GM19025 (cell line): ENCODE measurements around the gene SULT2A1.
"Not testable (repeated sequence)": the region's sequence is repeated elsewhere in the genome, so short reads cannot be mapped to it uniquely, and the experiment has no call there.

ENCODE experiments used
- ATAC-seq: cut with Tn5 transposase; IDR thresholded peaks from one replicate; pipeline ENCODE4 v1.9.1; 2021; ENCODE audit warnings: mild to moderate bottlenecking, low read depth, moderate library complexity; ENCODE audit not compliant: unreplicated experiment

Gene SULT2A1

DNA sequence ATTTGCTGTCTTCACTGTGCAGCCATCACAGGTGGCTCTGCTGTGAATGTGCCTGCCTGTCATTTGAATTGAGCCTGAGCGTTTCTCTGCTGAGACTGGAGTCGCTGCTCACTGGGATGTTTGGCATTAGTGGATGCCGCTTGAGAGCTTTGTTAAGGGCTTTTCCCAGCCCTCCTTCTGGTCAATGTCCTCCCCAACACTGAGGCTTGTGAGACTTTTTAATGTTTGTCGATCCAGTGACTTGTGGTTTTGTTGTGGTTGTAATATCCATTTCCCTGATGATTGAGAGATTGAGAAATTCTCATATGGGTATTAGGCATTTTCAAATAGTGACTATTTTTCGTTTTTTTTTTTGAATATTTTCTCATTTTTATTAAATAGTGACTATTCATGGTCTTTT lies 24.5 kb downstream of the SULT2A1 start:
- no peak for ATAC-seq

DNA sequence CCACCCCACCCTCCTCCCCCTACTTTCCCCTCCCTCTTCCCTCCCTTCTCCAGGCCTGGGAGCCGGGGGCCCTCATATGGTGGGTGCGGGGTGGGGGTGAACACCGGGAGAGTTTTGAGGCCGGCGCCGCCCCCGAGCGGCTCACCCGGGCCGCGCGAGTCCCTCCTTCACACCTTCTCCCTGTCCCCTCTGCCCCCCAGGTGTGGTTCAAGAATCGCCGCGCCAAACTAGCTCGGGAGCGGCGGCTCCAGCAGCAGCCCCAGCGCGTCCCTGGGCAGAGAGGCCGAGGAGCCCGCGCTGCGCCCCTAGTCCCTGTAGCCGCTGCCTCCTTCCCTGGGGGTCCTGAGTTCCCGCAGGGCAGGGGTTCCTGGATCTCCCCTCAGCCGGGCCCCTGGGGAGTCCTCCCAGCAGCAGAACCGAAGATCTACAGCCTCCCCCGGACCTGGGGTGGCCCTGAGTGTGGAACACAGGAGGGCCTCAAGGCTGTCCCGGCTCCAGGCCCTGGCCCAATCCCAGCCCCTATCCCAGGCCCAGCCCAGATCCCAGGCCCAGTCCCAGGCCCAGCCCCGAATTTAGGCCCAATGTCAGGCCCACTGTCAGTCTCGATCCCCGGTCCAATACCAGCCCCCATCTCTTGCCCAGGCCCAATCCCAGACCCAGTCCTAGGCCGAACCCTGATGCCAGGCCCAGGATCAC lies 25.4 kb downstream of the SULT2A1 start:
- no peak for ATAC-seq

DNA sequence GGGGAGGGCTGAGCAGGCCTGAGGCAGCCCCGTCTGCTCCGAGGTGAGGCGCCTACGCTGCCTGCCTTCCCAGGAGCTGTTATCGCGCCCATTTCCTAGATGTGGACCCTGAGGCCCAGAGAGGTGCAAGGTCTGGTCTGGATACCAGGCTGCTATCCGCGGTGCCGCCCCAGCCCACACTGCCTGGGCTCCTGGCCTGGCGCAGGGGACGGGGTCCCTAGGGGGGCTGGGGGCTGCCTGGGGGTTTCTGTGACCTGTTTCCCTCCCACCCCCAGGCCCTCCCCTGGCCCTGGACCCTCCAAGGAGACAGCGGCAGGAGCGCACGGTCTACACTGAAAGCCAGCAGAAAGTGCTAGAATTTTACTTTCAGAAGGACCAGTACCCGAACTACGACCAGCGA lies 26.3 kb downstream of the SULT2A1 start:
- ATAC-seq: not testable (repeated sequence)

DNA sequence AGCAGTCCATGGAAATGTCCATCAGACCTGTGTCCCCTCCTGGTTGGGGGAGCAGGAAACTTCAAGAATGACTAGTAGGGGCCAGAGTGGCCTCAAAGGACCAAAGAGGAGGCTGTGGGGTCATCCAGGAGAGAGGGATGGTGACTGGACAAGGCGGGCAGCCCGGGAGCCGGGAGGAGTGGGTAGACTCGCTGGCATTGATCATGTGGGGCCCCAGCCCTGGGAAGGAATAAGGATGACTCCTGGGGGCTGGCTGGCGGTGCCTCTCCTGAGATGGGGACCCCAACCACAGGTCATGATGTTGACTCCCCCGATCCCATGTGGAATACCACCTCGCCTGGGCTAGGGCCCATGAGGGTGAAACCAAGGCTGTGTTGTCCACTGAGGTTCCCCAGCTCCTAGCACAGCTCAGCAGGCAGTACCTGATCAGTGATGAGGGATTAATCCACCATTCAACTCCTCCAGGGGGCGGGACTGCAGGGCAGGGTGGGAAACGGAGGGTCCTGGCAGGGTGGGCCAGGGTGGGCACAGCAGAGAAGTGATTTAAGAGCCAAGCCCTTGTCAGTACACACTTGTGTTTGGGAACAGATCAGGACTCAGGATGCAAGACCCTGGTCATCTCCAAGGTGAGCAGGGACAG lies 27.3 kb downstream of the SULT2A1 start, which contains the start of gene TPRX2:
Gene TPRX2 (plus strand): TSS at position 590 of the 640 bp plus-strand sequence. CDS start 12 bp downstream, at position 602.
- ATAC-seq: not testable (repeated sequence)

DNA sequence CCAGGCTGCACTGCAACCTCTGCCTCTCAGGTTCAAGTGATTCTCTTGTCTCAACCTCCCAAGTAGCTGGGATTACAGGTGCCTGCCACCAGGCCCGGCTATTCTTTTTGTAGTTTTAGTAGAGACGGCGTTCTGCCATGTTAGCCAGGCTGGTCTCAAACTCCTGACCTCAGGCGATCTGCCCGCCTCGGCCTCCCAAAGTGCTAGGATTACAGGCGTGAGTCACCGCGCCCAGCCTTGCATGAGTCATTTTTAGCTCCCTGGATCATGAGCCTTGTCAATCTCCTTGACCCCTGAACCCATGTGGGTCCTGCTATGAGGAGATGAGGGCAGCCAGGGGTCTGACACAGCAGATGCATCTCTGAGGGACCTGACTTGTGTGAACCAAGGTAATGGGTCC lies 27.9 kb downstream of the SULT2A1 start:
- ATAC-seq: not testable (repeated sequence)

DNA sequence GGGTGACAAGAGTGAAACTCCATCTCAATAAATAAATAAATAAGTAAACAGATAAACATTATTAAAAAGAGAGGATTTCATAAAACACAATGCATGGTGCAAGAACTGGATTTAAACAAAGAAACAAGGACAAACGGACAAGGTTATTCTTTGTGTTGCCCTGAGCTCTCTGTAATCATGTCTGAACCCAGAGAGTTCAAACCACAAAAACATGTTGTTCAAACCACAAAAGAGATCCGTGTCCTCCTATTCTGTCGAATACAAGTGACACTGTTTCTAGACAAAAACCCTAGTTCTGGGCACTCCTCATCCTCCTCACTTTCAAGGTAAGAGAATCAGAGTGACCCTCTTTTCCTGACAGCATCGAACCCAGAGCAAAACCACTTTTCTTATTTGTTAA lies 31.7 kb downstream of the SULT2A1 start:
- ATAC-seq: no peak

DNA sequence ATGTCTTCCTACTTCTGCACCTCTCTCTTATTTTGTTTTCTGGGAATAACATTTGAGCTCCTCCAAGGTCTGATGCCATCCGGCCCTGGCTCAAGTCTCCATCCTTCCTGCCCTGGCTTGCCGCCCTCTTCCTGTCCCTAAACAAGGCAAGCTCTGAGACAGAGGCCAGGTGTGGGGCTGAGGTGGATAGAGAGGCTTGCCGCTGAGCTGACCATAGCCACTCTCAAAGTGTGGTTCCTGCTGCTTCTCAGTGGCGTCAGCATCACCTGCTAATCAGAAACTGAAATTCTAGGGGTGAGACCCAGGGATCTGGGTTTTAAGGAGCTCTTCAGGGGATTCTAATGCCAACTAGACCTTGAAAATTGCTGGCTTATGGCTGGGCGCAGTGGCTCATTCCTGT lies 33.1 kb downstream of the SULT2A1 start:
- ATAC-seq: no peak

DNA sequence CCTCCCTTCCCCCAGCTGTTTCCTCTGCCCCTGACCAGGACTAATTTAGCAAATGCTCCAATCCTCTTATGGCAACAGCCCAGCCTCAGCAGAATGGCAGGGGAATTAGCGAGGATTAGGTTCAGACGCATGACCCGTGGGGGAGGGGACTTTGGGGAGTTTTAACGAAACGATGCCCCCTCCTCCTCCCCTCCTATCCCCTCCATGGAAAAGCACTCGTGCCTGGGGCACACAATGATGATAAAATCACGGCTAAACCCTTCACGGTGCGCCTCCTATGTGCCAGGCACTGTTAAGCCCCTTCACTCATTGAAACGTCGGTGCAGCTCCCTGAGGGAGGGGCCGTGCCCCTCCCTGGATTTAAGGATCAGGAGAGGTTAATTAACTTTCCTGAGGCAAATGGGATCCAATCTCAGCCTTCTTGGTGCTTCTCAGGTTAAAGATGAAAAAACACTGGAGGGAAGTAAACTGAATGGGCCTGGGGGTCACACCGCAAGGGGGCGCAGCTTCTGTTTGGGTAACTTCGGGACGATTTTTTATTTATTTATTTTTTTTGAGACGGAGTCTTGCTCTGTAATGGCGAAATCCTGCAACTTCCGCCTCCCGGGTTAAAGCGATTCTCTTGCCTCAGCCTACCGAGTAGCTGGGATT lies 37.2 kb downstream of the SULT2A1 start:
- no peak for ATAC-seq

DNA sequence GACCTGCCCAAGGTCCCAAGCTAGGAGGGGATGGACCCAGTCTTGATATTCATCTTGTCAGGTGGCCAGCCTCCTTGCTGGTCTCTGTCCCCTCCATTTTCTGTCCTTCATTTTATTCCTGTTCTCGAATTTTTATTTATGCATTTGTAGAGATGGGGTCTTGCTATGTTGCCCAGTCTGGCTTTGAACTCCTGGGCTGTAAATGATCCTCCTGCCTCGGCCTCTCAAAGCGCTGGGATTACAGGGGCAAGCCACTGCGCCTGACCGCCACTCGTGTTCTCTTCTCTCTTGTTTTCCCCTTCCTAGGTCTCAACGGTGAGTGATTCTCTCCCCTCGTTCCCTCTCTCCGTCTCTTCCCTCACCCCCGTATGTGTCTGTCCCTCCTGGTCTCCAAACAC lies 37.7 kb downstream of the SULT2A1 start:
- no peak for ATAC-seq

DNA sequence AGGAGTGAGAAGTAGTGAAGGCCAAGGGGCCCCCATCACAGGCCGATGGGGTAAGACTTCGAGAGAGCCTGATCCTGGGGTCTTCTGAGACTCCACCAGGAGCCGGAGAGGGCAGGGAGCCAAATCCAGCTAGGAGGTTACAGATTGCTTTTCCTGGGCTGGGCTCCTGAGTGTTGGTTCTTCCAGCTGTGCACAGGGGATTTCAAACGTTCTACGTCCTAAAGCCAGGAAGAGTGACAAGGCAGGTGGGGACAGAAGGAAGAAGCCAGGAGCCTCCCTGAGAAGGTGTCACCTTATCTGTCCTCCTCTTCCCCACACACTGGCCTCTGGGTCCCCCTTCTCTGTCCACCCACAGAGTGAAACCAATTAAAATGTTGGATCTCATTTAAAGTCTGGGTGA lies 43.2 kb downstream of the SULT2A1 start:
- ATAC-seq: no peak

DNA sequence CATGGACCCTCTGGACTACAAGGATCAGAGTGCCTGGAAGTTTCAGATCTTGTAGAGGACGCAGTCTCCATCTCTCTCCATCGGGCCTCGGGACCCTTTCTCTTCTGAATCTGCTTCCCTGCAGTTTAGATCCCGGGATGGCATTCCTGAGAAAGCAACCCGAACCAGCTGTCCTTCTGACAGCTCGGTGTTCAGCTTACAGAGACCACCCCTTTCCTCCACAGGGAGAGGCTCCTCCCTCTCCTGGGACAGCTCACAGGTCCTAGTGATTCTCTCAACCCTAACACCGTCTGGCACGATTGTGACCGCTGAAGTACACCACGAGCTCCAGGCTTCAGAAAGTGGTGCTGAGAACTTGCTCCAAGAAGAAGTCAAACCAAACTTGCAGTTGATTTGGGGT lies 46.2 kb downstream of the SULT2A1 start:
- no peak for ATAC-seq

DNA sequence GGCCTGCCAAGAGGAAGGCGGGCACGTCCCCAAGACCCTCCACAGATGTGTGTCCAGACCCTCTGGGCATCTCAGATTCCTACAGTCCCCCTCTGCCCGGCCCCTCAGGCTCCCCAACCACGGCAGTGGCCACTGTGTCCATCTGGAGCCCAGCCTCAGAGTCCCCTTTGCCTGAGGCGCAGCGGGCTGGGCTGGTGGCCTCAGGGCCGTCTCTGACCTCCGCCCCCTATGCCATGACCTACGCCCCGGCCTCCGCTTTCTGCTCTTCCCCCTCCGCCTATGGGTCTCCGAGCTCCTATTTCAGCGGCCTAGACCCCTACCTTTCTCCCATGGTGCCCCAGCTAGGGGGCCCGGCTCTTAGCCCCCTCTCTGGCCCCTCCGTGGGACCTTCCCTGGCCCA lies 46.7 kb downstream of the SULT2A1 start:
- ATAC-seq: no peak

DNA sequence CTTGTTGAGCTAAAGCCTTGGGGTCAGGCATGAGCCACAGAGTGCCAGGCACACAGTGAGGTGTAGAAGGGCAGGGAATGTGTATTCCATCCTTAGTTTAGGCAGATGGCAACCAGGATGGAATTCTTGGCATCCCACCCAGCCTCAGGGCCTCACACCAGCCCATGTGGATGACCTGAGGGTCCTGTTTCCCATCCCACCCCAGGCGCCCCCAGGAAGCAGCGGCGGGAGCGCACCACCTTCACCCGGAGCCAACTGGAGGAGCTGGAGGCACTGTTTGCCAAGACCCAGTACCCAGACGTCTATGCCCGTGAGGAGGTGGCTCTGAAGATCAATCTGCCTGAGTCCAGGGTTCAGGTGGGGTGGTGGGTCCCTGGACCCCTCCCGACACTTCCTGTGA lies 50.1 kb downstream of the SULT2A1 start:
- ATAC-seq: no peak

DNA sequence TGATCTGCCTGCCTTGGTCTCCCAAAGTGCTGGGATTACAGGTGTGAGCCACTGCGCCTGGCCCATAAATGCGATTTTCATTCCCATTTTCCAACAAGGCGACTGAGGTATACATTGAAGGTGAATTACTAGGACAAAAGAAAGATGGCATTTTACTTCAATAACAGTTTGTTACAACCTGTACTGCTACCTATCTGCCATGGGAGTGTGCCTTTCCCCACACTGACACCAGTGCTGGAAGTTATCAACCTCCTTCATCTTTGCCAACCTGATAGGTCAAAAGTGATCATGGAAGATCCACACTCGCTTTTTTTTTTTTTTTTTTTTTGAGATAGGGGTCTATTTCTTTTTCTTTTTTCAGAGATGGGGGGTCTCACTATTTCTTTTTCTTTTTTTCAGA lies 53.4 kb downstream of the SULT2A1 start:
- no peak for ATAC-seq

DNA sequence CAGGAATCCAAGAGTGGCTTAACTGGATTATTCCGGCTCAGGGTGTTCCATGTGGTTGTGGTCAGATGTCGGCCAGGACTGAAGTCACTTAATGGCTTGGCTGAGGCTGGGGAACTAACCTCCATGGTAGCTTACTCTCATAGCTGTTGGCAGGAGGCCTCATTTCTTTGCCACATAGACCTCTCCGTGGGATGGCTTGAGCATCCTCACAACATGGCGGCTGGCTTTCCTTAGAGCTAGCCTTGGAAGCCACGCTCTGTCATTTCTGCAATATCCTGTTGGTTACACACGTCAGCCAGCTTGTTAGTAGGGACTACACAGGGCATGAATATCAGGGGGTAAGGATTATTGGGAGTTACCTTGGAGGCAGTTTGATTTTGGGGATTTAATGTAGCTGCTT lies 59.3 kb downstream of the SULT2A1 start:
- no peak for ATAC-seq

DNA sequence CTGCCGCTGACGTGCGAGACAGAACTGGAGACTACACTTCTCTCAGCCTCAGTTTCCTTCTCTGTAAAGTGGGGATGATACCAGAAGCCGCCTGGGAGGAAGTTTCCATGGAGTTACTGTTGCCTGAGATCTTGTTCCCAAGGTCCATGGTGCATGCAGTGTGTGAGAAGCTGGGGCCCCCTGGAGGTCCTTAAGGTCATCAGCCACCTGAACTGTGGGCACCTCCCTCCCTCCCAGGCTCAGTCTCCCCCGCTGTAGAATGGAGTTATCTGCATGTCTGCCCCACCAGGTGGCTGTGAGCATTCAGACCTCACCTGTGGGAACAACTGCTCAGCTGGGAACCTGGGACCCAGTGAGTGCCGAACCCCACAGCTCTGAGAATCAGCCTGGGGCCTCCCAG lies 61.7 kb downstream of the SULT2A1 start:
- ATAC-seq: no peak

DNA sequence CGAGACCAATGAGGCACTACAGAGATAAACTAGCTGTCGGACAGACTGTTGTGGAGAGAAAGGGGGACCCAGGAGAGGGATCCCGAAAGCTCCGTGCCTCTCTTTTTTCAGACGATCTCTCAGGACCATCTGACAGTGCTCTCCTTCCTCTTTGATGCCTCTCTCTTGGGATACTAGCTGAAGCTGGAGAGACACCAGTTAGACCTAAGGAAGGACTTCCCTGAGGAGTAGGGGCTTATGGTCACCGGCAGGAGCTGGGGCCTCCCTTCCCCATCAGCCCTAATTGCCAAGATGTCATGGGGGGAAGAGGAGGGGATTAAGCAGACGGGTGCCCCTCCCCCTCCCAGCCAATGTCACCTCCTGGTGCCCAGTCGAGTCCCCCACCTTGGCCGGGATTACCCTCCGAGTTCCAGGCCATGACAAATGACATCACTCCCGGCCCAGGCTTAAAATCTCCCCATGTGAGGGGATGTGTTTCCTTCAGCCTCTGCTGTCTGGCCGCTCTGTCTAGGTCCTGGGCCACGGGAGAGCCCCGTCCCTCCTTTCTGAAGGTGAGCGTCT lies 64.6 kb downstream of the SULT2A1 start, which contains the start of gene CRX:
Gene CRX (plus strand): TSS at position 478 of the 561 bp plus-strand sequence. CDS start 12,507 bp downstream, outside the sequence.
- ATAC-seq: no peak
